B cell (primary cell): Measurements from ENCODE around the gene AP1M2.

Source experiments
- CTCF ChIP-seq: fragments of 200-600 bp; IDR thresholded peaks from one replicate; pipeline ENCODE4 v1.8.0; 2022; ENCODE audit warnings: antibody characterized with exemption, mild to moderate bottlenecking
- EZH2 ChIP-seq: IDR thresholded peaks from 2 replicates; pipeline ENCODE4 v1.6.1; 2012; ENCODE audit warnings: borderline replicate concordance, low read depth, mild to moderate bottlenecking, moderate library complexity, low read length; ENCODE audit not compliant: insufficient read depth, poor library complexity, severe bottlenecking

DNA sequence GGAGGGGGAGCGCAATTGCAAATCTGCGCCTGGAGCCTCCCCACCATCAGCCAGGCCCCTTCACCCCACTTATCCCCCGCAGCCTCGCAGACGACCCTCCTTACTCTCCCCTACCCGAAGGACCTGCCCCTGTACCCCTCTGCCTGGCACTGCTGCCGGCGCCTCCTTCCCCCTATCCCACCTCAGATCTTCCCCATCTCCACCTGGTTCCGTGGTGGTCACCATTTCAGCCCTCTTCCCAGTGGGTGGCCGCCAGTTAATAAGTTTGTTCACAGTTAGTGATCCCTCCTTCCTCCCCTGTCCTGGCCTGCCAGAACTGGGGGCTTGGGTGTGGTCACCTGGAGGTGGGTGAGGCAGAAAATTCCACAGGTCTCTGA is 38.6 kb upstream of the AP1M2 start:
- TF ChIP-seq CTCF, result no peak
- no peak for TF ChIP-seq EZH2
